Fibroblast of the conjunctiva (primary cell): ENCODE measurements around the gene PRKCD.
"Not testable (repeated sequence)": the region's sequence is repeated elsewhere in the genome, so short reads cannot be mapped to it uniquely, and the experiment has no call there.

Source experiments
- DNase-seq: peaks from one replicate; pipeline ENCODE4 v3.0.0-alpha.2; 2010; ENCODE audit warnings: low read depth

PRKCD gene

DNA sequence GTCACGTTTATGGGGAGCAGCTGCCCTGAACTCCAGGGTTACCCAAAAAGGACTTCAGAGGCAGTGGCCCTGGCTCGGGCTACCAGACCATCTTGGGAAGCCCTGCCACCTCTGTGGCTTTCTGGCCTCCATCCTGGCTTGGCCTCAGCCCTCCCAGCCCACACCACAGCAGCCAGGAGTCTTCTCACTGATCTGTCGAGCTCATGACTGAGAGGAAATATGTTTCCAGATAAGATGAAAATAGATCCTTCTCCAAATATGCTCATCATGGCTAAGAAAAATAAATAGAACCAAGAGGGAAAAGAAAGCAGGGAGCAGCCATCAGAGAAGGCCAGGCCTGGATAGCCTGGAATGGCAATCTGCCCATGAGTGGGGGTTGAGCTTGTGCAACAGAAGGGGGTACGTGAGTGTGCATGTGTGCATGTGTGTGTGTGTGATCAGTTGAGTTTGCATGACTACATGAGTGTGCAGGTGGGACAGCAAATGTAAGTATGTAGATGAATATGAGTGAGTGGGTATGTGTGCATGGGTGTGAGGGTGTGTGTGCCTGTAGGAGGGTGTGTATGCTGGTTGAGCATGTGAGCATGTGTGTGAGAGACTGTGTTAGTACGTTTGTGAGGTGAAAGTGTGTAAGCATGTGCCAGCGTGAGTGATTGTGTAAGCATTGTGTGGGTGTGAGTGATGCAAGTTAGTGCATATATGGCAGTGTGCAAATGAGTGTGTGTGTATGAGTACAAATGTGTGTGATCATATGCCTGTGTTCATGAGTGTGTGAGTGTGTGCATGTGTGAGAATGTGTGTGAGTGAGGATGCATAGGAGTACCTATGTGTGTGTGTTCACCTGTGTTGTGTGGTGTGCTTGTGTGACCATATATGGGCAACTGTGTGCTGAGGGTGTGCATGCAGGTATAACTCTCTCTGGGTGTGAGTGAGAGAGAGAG, 20.8 kb upstream of the PRKCD start:
- DNase-seq = no peak

DNA sequence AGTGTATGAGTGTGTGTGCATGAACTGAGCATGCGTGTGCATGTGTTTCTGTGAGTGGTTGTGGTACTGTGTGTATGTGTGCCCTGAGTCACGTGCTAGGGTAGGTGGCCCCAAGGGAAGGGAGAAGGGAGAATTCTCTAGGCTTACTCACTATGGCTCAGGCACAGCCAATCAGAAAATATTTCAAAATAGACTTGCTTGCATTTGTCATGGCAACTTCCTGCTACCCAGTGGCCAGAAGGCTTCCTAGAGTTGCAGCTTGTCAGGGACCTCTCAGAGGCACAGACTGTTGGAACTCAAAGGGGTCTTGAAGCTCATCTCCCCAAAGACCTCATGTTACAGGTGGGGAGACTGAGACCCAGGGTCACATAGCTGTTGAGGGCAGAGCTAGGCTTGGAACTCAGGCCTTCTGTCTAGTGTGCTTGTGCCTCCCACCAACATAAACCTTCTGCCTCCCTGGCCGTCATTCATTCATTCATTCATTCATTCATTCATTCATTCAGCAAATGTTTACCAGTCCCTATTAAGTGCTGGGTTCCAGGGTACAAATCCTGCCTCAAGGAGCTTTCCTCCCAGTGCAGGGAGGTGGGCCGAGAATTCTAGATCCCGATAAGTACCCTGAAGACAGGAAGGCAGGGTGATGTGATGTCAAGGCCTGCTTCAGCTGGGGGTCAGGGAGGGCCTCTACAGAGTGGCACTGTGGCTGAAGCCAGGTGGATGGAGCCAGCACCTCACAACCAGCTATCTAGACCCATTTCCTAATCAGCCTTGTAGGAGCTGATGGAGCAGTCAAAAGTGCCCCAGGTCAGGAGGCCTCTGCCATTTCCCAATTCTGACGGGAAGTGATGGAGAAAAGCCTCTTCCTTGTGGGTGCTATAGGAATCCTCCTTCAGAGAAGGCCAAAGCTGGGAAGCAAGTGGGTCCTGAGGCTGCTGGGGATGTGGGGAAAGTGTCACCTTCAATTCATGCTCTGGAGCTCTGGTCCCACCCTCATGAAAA, 19.9 kb upstream of the PRKCD start:
- DNase-seq = peak; percentile 27

DNA sequence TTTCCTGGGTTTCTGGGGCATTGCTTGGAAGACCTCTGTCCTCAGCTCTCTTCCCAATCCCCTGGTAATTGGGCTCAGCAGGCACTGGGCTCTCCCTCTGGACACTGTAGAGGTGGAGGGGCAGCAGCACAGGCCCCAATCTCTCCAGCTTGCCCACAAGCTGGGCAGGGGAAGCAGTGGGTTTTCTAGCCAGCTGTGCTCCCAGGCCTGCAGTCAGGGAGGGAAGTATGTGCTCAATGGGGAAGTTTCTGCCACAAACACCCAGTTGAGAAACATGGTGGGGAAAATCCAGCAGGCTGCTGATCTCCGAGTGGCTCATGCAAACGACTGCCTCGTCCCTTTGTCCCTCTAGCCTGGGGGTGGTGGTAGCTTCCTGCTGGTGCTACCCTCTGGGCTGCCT, 18.0 kb upstream of the PRKCD start:
- no peak for DNase-seq

DNA sequence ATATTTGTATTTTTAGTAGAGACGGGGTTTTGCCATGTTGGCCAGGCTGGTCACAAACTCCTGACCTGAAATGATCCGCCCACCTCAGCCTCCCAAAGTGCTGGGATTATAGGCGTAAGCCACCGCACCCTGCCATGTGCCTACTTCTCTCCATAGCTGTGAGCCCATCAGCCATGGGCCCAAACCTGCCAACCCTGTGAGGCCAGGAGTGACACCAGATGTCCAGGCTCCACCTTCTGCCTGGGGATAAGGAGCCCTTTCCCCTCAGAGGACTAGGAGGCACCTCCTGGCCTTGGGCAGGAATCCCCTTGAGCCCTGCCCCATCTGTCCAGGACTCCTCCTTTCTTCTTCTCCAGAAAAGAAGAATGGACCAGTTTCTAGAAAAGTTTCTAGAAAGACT, 16.6 kb upstream of the PRKCD start:
- DNase-seq = no peak

DNA sequence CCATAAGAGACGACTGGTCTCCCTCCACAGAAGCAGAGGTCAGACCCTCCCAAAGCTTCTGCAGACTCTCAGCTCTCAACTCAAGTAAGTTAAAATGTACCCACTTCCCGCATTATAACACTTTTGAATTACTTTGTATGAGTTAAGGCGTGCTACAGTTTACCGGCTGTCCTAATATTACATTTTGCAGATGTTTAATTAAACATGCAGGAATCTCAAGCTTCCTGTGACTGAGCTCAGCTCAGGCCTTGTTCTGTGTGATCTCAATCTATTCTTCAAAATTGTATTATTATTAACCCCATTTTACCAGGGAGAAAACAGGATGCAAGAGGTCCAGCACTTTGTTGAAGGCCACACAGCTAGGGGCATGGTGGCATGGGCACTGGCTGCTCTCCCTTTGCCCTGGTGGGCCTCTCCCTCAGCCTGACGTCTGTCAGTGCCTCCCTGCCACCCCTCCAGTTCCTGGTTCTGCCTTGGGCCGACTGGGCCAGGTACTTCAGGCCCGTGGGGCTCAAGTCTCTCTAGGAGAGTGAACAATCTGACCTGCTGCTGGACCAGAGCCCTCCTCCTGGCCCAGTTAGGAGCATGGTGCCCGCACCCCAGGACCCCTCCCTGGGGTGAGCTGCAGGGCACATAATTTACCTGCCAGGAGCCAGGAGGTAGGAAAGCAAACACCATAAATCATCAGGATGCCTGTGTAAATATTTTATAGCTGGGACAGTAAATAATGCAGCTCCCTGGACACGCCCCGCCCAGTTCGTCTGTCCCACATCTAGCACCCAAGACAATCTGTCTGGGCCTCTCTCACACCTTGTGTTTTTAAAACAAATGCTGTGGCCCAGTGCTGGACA, 15.9 kb upstream of the PRKCD start:
- DNase-seq = no peak

DNA sequence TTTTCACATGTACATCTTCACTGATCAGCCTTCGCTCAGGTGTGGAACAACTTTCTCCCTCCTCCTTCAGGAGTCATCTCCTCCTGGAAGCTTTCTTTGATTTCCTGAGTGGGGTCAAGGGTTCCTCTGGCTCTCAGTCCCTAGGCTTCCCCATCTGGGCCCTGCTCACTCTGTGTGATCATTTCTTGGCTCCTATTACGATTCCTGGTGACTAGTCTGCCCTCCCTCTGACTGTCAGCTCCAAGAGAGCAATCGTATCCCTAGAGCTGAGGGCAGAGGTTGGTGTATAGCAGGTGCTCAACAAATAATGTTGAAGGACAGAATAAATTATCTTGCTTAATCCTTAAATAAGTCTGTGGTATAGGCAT, 15.3 kb upstream of the PRKCD start:
- DNase-seq = no peak

DNA sequence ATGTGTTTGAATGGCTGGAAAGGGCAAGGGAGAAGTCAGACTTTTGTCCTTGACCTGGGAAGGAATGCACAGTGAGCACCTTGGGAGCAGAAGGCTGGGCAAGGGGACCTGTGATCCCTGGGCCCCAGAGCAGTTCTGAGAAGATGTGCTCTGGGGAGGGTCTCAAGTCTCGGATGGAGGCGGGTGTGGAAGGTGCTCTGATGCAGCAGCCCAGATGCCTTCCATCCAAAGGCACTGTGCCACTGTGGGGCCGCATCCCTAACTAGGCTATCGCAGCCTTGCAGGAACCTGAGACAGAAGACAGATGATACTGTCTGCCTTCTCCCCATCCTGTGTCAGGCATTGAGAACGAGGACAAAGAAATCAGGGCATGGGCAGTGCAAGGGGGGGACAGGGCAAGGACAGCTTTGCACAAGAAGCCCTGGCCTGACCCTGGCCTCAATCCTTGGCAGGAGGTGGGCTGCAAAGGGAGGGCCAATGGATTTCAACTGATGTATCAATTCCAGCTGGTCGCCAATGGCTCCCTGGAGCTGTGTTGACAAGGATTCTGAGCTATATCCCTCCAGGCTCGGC, 14.6 kb upstream of the PRKCD start:
- no peak for DNase-seq

DNA sequence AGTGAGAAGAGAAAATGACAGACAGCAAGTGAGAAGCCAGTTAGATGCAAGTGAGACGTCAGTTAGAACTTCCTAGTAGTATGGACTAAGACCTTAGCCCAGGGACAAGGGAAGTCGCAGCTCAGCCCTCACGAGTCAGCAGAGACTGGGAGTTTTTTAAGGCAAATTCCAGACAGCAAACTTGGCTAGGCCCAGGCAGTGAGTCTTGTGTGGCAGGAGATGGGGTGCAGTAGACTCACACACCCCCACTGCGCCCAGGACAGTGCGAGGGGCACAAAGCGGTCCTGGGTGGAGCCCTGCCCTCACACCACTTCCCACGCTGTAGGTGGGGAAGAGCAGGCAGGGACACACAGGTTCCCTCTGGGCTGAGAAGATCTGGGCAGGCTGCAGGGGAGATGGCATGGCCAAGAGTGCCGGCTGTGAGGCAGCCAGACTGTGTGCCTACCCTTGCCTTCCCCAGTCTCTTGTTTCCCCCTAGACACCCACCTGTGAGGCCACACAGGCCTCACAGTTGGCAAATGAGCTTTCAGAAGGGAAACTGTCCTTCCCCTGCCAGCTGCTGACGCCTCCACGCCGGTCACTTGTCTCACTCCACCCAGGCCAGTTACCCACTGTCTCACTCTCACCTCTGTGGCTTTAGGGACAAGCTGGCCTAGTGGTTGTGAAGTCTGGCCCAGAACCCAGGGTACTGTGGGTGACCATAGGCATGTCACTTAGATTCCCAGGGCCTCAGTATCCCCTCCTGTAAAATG, 13.7 kb upstream of the PRKCD start:
- DNase-seq = no peak

DNA sequence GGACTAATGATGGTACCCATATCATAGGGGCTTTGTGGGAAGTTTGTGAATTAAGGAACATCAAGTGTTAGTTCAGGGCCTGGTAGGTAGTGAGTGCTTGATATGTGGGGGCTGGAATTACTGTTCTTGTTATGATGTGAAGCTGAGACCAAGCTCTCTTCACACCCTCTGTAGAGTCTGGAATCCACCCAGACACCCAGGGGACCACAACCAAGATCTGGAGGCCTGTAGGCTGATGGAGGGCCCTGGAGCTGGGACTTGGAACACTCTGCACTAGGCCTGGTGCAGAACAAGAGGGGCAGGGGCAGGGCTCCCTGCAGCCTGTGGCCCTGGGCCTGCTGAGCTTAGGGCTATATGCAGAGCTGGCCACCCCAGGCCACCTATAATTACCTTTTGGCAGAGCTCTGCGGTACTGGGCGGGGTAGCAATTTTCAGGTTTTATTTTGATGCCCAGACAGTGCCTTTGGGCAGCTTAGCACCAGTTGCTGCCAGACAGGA, 13.1 kb upstream of the PRKCD start:
- no peak for DNase-seq

DNA sequence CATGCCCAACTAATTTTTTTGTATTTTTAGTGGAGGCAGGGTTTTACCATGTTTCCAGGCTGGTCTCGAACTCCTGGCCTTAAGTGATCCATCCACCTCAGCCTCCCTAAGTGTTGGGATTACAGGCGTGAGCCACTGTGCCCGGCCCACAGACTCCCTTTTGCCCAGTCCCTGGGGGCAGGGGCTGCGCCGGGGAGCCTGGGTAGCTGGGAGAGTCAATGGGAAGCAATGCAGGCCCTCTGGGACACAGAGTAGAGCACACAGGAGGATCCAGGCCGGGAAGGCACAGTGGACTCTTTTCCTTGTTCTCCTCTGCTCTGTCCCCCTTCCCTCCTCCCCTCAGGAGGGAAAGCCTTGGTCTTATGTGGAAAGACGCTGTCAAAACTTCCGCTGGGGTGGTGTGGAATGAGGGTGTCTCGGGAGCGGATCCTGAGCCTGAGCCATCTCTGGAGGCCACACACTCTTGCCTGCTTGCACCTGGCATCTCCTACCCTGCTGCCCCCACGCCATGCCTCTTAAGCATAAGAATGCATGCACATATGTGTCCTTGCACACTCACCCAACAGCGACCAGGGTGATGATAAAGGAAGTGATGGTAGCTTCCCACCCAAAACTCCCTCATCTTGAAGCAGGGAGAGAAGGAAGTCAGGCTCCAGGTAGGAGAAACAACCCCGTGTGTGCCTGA, 11.9 kb upstream of the PRKCD start:
- DNase-seq = no peak

DNA sequence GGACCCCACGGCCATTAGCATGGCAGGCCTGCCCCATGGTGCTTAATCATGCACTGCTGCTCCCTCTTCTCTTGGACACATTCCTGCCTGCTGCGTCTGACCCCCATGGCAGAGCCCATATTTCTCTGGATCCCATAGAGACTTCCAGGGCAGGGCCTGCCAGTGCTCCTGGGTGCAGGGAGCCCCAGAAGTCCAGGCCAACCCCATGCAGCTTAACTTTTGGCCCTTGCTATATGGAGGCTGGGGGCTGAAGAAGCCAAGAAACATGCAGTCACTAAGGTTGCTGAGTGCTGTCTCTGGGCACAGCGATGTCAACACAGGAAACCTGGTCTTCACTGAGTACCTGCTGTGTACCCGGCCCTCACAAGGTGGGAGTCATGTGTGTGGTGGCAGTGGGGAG, 11.3 kb upstream of the PRKCD start:
- DNase-seq = no peak

DNA sequence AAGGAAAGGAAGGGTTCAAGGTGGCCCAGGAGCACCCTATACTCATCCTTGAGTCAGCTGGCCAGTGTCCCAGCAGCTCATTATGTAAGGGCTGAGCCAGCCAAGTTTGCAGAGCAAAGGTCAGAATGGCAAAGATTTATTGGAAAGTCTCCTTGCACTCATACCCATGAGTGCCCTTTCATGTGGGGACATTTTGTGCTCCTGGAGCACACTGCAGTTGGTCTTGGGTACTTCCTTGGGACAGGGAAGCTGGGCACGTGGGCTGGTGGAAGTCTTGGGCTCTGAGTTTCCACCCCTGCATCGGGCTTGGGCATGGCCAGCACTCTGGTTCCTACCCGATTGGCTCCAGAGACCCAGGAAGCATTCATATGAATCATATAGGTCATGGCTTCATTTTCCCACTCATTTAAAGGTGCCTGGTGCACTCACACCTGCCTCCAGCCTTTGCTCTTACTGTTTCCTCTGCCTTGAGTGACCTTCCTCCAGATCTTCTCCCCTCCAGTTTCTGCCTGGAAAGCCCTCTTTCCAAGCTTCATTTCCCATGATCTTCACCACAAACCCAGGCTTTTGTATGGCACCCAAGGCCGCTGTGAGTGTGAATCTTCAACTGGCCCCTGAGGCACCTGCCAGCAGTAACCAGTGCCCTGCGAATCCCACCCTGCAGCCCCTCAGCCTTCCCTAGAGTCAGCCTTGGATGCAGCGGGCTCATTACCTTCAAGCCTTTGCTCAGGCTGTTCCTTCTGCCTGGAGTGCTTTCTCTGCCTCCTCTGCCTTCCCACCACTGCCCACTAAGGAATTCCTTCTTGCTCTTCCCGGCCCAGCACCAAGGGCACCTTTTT, 10.5 kb upstream of the PRKCD start:
- peak; percentile 13 for DNase-seq

DNA sequence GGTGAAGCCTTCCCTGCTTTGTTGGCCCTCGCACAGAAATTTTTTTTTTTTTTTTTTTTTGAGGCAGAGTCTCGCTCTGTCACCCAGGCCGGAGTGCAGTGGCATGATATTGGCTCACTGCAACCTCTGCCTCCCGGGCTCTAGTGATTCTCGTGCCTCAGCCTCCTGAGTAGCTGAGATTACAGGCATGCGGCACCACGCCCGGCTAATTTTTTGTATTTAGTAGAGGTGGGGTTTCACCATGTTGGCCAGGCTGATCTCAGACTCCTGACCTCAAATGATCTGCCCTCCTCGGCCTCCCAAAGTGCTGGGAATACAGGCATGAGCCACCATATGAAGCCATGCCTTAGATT, 9.9 kb upstream of the PRKCD start:
- DNase-seq = not testable (repeated sequence)

DNA sequence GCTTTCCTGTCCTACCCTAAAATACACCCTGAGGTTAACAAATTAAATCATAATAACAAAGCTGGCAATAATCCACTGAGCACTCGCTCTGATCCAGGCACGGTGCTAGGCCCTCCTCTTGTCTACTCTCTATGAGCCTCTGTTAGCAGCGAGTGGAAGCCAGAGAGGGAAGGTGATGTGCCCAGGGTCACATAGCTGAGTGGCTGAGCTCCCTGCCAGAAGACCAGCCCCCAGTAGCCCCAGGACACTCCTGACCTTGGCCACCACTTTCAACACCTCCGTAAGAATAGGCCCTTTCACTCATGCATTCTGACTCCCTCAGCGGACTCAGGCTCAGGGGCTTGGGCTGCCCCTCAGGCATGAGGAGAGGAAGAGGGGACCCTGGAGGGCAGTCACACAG, 9.5 kb upstream of the PRKCD start:
- no peak for DNase-seq

DNA sequence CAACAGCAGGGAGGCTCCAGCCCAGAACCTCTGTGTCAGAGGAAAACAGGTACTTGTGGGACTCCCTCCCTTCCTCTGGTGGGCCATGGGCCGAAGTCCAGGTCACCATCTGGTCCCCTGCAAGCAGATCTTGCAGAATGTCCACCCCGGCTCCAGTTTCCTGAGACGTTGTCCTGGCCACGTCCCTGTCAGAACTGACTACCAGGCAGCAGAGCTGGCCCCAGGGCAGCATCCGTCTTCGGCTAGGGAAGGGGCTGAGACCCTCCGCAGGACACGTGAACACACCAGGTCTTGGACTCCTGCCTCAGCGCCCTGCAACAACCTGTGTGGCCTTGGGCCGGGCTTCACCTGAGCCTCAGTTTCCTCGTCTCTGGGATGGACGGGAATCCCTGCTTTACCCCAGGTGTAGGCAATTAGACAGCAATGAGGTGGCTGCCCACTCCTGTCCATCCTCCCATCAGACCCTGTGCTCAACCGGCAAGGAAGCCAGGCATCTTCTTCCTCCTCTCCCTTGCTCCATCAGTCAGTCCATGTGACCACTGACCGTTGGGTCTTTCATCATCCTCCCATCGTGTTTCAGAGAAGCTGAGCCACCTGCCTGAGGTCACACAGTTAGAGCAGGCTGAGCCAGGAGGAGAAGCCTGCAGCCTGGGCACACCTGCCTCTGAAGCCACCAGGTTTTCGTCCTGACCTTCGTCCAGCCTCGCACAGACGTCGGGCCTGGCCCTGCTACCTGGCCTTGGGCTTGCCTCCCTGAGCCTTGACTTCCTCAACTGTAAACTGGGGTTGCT, 8.9 kb upstream of the PRKCD start:
- DNase-seq = no peak

DNA sequence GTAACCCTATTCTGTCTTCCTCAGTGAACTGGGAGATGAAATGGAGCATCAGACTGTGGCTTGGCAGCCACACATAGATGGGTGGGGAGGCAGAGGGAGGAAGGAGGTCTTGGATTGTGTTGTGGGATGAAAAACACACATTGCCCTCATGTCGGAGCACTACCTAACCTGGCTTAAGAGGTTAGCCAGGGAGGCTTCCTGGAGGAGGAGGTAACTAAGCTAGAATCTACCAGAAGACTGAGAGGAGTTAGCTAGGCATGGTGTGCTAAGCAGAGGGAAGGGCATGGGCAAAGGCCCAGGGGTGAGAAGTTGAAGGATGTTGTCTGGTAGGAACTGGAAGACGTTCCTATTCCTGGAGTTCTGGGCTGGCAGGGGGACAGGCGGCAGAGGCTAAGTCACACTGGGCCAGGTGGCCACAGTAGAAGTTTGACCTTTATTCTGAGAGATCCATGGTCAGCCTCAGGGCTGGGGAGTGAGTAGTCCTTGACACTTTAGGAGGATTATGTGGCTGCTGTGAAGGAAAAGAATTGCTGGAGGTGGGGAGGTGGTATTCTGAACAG, 7.7 kb upstream of the PRKCD start:
- DNase-seq = no peak

DNA sequence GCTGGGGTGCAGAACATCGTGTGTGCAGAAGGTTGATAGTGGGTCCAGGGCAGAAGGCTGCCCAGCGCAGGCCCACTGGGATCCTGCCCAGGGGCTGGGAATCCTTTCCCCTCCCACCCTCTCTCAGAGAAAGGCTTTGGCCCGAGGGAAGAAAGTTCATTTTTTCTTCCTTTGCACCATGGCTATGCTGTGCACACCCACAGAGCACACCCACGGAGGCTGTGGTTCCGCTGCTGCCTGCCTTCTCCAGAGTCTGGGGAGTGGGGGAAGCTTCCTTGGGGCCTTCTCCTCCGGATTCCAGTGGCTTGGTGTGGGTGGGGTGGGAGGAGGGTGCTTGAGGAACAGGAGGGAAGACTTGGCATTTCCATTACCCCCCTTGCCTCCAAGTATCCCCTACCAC, 7.0 kb upstream of the PRKCD start:
- no peak for DNase-seq

DNA sequence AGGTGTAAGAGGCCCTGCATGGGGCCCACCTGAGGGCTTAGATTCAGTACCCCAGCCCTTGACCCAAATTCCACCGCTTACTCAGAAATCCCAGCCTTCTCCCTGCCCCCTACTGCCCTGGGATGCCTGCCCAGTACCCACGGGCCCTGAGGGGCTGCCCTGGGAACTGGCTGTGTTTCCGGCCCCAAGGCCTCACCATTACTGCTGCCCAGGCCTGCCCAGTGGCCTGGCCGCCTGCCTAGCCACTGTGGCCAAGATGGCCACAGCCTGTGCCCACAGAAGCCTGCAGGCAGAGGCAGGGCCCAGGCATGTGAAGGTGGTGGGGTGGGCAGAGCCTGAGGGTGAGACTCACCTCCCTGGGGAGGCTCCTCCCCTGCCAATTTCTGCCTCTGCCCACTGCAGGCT, 6.1 kb upstream of the PRKCD start:
- no peak for DNase-seq
